ENCODE data around the gene PHRF1. TPM values are rescaled to one million over a fixed set of nuclear protein-coding genes. Genes with fewer than 3 reads are reported as not detected.
"Not testable (repeated sequence)": the region's sequence is repeated elsewhere in the genome, so short reads cannot be mapped to it uniquely, and the experiment has no call there.

Gene PHRF1
- total RNA-seq, 2 donors from 2014 or later, result 31.3 to 39.6 TPM

- Histone ChIP-seq H3K9me3 (no peaks in the 10 kb centered on the region), H3K4me3 (no peak overlapping the region), H3K27ac (no peak overlapping the region), H3K36me3 (no peaks in the 10 kb centered on the region), H3K27me3 (replicated peaks; ENCODE audit: insufficient read depth) (no peaks in the 10 kb centered on the region), H3K4me1 (ENCODE audit: control insufficient read depth in 1 of 2, low read depth in 2 of 2) (peaks cover 9 to 24% of the 10 kb centered on the region in 2 donors)
- DNase-seq (ENCODE audit: low spot score) (no peak), ATAC-seq (ENCODE audit: insufficient number of reproducible peaks, low FRiP score, low read depth) (no peak)
- no peak for TF ChIP-seq CTCF (IDR thresholded peaks at IDR 0.05)
Measured at GRCh38 chr11:571802-572185, 4.5 kb upstream of the PHRF1 start.

GRCh38 chr11:573146-573759, 3.0 kb upstream of the PHRF1 start:
- H3K4me1 ChIP-seq (ENCODE audit: control insufficient read depth in 1 of 2, low read depth in 2 of 2), result peaks cover 19 to 29% of the 10 kb centered on the region in 2 donors
- H3K9me3 ChIP-seq, result no peaks in the 10 kb centered on the region
- no peak overlapping the region for H3K4me3 ChIP-seq
- H3K27me3 ChIP-seq (replicated peaks; ENCODE audit: insufficient read depth), result no peaks in the 10 kb centered on the region
- DNase-seq (ENCODE audit: low spot score) (no peak), ATAC-seq (ENCODE audit: insufficient number of reproducible peaks, low FRiP score, low read depth) (no peak)
- H3K27ac ChIP-seq, result no peak overlapping the region
- TF ChIP-seq CTCF (IDR thresholded peaks at IDR 0.05), result no peak
- no peaks in the 10 kb centered on the region for H3K36me3 ChIP-seq

- not testable (repeated sequence) for H3K27ac ChIP-seq; DNase-seq (ENCODE audit: low spot score); H3K9me3 ChIP-seq; H3K27me3 ChIP-seq (replicated peaks; ENCODE audit: insufficient read depth); H3K36me3 ChIP-seq; H3K4me3 ChIP-seq; ATAC-seq (ENCODE audit: insufficient number of reproducible peaks, low FRiP score, low read depth)
- peaks cover 27 to 35% of the 10 kb centered on the region in 2 donors for H3K4me1 ChIP-seq (ENCODE audit: control insufficient read depth in 1 of 2, low read depth in 2 of 2)
Measured at GRCh38 chr11:574031-574570, 2.2 kb upstream of the PHRF1 start.

GRCh38 chr11:574632-575312, 1.5 kb upstream of the PHRF1 start:
- ATAC-seq (ENCODE audit: insufficient number of reproducible peaks, low FRiP score, low read depth) (no peak), DNase-seq (ENCODE audit: low spot score) (no peak)
- no peaks in the 10 kb centered on the region for H3K9me3 ChIP-seq
- TF ChIP-seq CTCF (IDR thresholded peaks at IDR 0.05), result no peak
- H3K4me3 ChIP-seq, result peak overlapping the region; percentile 85
- peaks cover 34 to 37% of the 10 kb centered on the region in 2 donors for H3K4me1 ChIP-seq (ENCODE audit: control insufficient read depth in 1 of 2, low read depth in 2 of 2)
- H3K36me3 ChIP-seq, result no peaks in the 10 kb centered on the region
- H3K27me3 ChIP-seq (replicated peaks; ENCODE audit: insufficient read depth), result no peaks in the 10 kb centered on the region
- H3K27ac ChIP-seq, result no peak overlapping the region

GRCh38 chr11:575313-575995, 816 bp upstream of the PHRF1 start:
- no peaks in the 10 kb centered on the region for H3K9me3 ChIP-seq
- no peak for DNase-seq (ENCODE audit: low spot score)
- TF ChIP-seq CTCF (IDR thresholded peaks at IDR 0.05), result peak; percentile 25
- H3K27me3 ChIP-seq (replicated peaks; ENCODE audit: insufficient read depth), result no peaks in the 10 kb centered on the region
- ATAC-seq (ENCODE audit: insufficient number of reproducible peaks, low FRiP score, low read depth), result peak; percentile 24
- H3K4me1 ChIP-seq (ENCODE audit: control insufficient read depth in 1 of 2, low read depth in 2 of 2), result peaks cover 39 to 44% of the 10 kb centered on the region in 2 donors
- peak overlapping the region; percentile 85 for H3K4me3 ChIP-seq
- H3K36me3 ChIP-seq, result no peaks in the 10 kb centered on the region
- H3K27ac ChIP-seq, result peak overlapping the region in 1 of 2 donors; percentile 15
